ENCODE results near the gene AMH. TPM values are rescaled to one million over a fixed set of nuclear protein-coding genes. Genes with fewer than 3 reads are reported as not detected.

The AMH gene
- total and polyA plus RNA-seq, 2 experiments from 2014 or later, result 1.9 to 6.8 TPM

GRCh38 chr19:2289714-2290435 is 40.8 kb downstream of the AMH start:
- peak overlapping the region; percentile 95 for H2AFZ ChIP-seq
- H3K36me3 Mint-ChIP-seq (ENCODE audit: low read depth), result no peaks in the 10 kb centered on the region; the same call in 2 of the 3 replicates

GRCh38 chr19:2290441-2291184 is 41.5 kb downstream of the AMH start:
- no peak overlapping the region for H3K27ac Mint-ChIP-seq
- H3K4me1 Mint-ChIP-seq, result peaks cover 13% of the 10 kb centered on the region
- no peaks in the 10 kb centered on the region; the same call in 2 of the 3 replicates for H3K36me3 Mint-ChIP-seq (ENCODE audit: low read depth)

More at GRCh38 chr19:2289714-2290435, 40.8 kb downstream of the AMH start:
- 0 out of 2 replicates have a peak, but pooled peaks cover 2% of the 10 kb centered on the region for H4K20me1 ChIP-seq (replicated peaks; ENCODE audit: insufficient read depth)
- no peaks in the 10 kb centered on the region for H3K4me1 ChIP-seq (ENCODE audit: insufficient read depth)
- Mint-ChIP-seq H3K9me3 (peaks cover 4% of the 10 kb centered on the region; the same call in 1 of the 3 replicates), H3K4me1 (peaks cover 11% of the 10 kb centered on the region), H3K27ac (no peak overlapping the region), H3K27me3 (ENCODE audit: insufficient read depth, low read depth, poor library complexity) (peaks cover 66% of the 10 kb centered on the region), H3K4me3 (peak overlapping the region; percentile 70)
- H3K27me3 ChIP-seq (ENCODE audit: insufficient read depth), result peaks cover 64% of the 10 kb centered on the region
- TF ChIP-seq POLR2AphosphoS5 (IDR thresholded peaks at IDR 0.05; ENCODE audit: low read depth) (no peak), EZH2 (IDR thresholded peaks at IDR 0.05; ENCODE audit: low read depth, unreplicated experiment) (peak; percentile 49), CTCF (conservative IDR thresholded peaks at IDR 0.05; ENCODE audit: low read depth in 2 of 2) (no peak), JUNB (IDR thresholded peaks at IDR 0.05; ENCODE audit: unreplicated experiment) (no peak)
- H3K4me2 ChIP-seq, result peak overlapping the region; percentile 91
- peak overlapping the region; percentile 59 for H3K4me3 ChIP-seq
- ATAC-seq, result peak; percentile 7
- H3K9me2 ChIP-seq (ENCODE audit: insufficient read depth), result no peaks in the 10 kb centered on the region
- peaks cover 12% of the 10 kb centered on the region; the same call in 1 of the 2 replicates for H3F3A ChIP-seq (replicated peaks; ENCODE audit: low read depth)
- no peak overlapping the region for H3K27ac ChIP-seq (ENCODE audit: low read depth)
- peak; percentile 62 for DNase-seq (ENCODE audit: low spot score)
- no peaks in the 10 kb centered on the region for H3K36me3 ChIP-seq (ENCODE audit: insufficient read depth)
- H3K79me2 ChIP-seq (replicated peaks; ENCODE audit: insufficient read depth), result no peaks in the 10 kb centered on the region

More at GRCh38 chr19:2290441-2291184, 41.5 kb downstream of the AMH start:
- ATAC-seq (peak; percentile 52), DNase-seq (ENCODE audit: low spot score) (peak; percentile 65)
- Mint-ChIP-seq H3K27me3 (ENCODE audit: insufficient read depth, low read depth, poor library complexity) (peaks cover 69% of the 10 kb centered on the region), H3K4me3 (peak overlapping the region; percentile 56), H3K9me3 (peaks cover 4% of the 10 kb centered on the region; the same call in 1 of the 3 replicates)
- peaks cover 12% of the 10 kb centered on the region; the same call in 1 of the 2 replicates for H3F3A ChIP-seq (replicated peaks; ENCODE audit: low read depth)
- H2AFZ ChIP-seq, result peak overlapping the region; percentile 95
- no peaks in the 10 kb centered on the region for H3K9me2 ChIP-seq (ENCODE audit: insufficient read depth)
- peak overlapping the region; percentile 91 for H3K4me2 ChIP-seq
- peak; percentile 59 for TF ChIP-seq EZH2 (IDR thresholded peaks at IDR 0.05; ENCODE audit: low read depth, unreplicated experiment)
- TF ChIP-seq CREB1 (CRISPR knock-in tag; IDR thresholded peaks at IDR 0.05; ENCODE audit: low read depth), result no peak
- no peaks in the 10 kb centered on the region for H3K79me2 ChIP-seq (replicated peaks; ENCODE audit: insufficient read depth)
- H3K4me1 ChIP-seq (ENCODE audit: insufficient read depth), result no peaks in the 10 kb centered on the region
- 0 out of 2 replicates have a peak, but pooled peaks cover 2% of the 10 kb centered on the region for H4K20me1 ChIP-seq (replicated peaks; ENCODE audit: insufficient read depth)
- peaks cover 68% of the 10 kb centered on the region for H3K27me3 ChIP-seq (ENCODE audit: insufficient read depth)
- no peak overlapping the region for H3K27ac ChIP-seq (ENCODE audit: low read depth)
- H3K36me3 ChIP-seq (ENCODE audit: insufficient read depth), result no peaks in the 10 kb centered on the region
- H3K4me3 ChIP-seq, result peak overlapping the region; percentile 59

All from GM23338 (cell line).